Mononuclear cell (primary cell): ENCODE data around the gene KLRF2. TPM values are rescaled to one million over a fixed set of nuclear protein-coding genes. Genes with fewer than 3 reads are reported as not detected.

ENCODE experiments used
- H3K27me3 ChIP-seq: 2 replicates; pipeline ENCODE4 v1.6.0; 2011; ENCODE audit warnings: low read length, control low read depth; ENCODE audit not compliant: insufficient read depth
- H3K4me1 ChIP-seq: 2 replicates; pipeline ENCODE4 v1.5.1; 2011; ENCODE audit warnings: mild to moderate bottlenecking, low read length, control low read depth; ENCODE audit not compliant: insufficient read depth
- H3K4me3 ChIP-seq: 2 replicates; pipeline ENCODE4 v1.5.1; 2011; ENCODE audit warnings: mild to moderate bottlenecking, low read length, moderate library complexity
- H3K9me3 ChIP-seq: 2 replicates; pipeline ENCODE4 v1.5.1; 2011; ENCODE audit warnings: low read depth, mild to moderate bottlenecking, control low read depth, low read length
- total RNA-seq: library from RNA; depleted of rRNA; stranded (reverse); fragments of >200 nt; gene quantifications from one replicate; pipeline ENCODE4 v1.2.3, GENCODE V29; 2012

KLRF2 gene, protein sequence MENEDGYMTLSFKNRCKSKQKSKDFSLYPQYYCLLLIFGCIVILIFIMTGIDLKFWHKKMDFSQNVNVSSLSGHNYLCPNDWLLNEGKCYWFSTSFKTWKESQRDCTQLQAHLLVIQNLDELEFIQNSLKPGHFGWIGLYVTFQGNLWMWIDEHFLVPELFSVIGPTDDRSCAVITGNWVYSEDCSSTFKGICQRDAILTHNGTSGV
- not detected for total RNA-seq

- H3K9me3 ChIP-seq, result no peaks in the 10 kb centered on the region
- no peak within 1 kb of the TSS for H3K4me3 ChIP-seq
Measured at GRCh38 chr12:9881246-9881645, at the start of gene KLRF2. Gene KLRF2, plus strand, starts transcription at chr12:9881489. Its CDS starts 107 bp downstream, at chr12:9881596.

DNA sequence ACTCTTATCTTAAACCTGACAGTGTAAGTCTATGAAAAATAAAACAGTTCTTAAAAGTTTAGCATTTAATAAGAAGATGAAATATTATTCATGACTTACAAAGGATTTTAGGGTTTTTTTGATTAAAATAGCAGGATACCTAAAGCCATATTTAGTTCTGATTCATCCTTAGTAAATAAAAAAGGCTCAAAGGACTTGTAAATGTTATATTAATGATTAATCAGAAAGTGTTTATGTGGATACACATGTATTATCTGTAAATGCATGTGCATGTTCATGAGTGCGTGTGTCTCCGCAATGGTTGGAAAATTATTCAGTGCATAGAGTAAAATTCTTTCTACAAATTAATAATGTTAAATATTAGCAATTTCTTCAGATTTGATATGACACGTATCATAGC is 49.6 kb upstream of the KLRF2 start:
- Histone ChIP-seq H3K9me3 (no peaks in the 10 kb centered on the region), H3K4me1 (no peaks in the 10 kb centered on the region), H3K27me3 (no peaks in the 10 kb centered on the region), H3K4me3 (no peak overlapping the region)

More at GRCh38 chr12:9881246-9881645, at the start of gene KLRF2:
- Histone ChIP-seq H3K27me3 (no peaks in the 10 kb centered on the region), H3K4me1 (no peaks in the 10 kb centered on the region)

DNA sequence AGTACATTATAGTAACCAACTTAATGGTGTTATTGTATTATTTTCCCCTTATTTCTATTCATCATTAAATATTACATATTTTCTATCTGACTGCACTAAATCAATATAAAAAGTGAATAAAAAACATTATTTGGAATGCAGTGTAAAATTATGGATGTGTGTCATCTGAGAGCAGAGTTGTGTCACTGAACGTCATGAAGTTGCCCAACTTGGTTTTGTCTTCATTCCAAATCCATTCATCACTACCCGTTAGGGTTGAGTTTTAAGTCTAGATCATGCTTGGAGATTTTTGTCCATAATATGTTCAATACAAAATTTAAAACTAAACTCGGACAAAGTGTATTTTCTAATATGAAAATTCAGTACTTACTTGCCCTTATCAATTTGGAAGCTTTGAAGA is 37.9 kb upstream of the KLRF2 start:
- Histone ChIP-seq H3K27me3 (no peaks in the 10 kb centered on the region), H3K4me1 (no peaks in the 10 kb centered on the region), H3K4me3 (no peak overlapping the region), H3K9me3 (no peaks in the 10 kb centered on the region)

DNA sequence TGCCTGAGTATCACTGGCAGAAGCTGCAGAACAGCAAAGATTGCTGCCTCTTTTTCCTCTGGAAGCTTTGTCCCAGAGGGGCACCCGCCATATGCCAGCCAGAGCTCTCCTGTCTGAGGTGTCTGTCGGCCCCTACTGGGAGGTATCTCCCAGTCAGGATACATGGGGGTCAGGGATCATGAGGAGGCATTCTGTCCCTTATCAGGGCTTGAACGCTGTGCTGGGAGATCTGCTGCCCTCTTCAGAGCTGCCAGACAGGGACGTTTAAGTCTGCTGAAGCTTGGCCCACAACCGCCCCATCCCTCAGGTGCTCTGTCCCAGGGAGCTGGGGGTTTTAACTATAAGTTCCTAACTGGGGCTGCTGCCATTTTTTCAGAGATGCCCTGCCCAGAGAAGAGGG is 32.4 kb upstream of the KLRF2 start:
- peaks cover 4% of the 10 kb centered on the region for H3K4me1 ChIP-seq
- H3K4me3 ChIP-seq, result no peak overlapping the region
- H3K27me3 ChIP-seq, result no peaks in the 10 kb centered on the region
- no peaks in the 10 kb centered on the region for H3K9me3 ChIP-seq

DNA sequence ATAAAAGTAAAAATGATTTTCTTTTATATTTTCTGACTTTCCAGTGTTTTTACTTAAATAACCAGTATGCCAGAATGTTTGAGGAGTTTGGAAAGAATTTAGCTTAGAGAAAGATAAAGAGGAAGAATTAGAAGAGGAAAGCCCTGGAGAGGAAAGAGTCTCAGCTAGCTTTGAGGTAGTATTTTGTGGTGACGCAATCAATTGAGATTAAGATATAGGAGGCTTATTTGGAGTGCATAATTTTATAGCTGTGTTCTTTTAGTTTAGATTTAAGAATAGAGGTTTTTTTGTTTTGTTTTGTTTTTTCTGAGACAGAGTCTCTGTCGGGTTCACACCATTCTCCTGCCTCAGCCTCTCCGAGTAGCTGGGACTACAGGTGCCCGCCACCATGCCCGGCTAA is 30.2 kb upstream of the KLRF2 start:
- Histone ChIP-seq H3K4me1 (peaks cover 4% of the 10 kb centered on the region), H3K9me3 (no peaks in the 10 kb centered on the region), H3K4me3 (no peak overlapping the region), H3K27me3 (no peaks in the 10 kb centered on the region)

- Histone ChIP-seq H3K9me3 (no peaks in the 10 kb centered on the region), H3K4me3 (no peak overlapping the region), H3K27me3 (no peaks in the 10 kb centered on the region), H3K4me1 (peaks cover 6% of the 10 kb centered on the region)
Measured at GRCh38 chr12:9851927-9852326, 29.4 kb upstream of the KLRF2 start.

DNA sequence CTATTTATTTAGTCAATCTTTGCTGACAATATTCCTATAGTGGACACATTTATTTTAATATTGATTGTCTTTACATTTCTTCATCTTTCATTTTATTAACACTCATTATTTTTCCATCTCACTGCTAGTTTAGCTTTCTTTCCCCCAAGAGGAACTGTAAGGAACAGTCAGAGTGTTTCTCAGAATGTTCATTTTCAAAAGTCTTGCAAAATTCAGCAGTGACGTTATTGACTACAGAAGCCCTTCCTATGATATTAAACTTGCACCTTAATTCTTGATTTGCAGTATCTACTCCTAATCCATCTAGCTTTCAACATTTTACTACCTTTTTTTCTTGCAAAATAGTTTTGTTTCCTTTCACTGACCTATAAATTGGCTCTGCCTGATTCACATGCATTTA is 25.1 kb upstream of the KLRF2 start:
- H3K27me3 ChIP-seq, result no peaks in the 10 kb centered on the region
- H3K4me3 ChIP-seq, result no peak overlapping the region

GRCh38 chr12:9856894-9857293 is 24.4 kb upstream of the KLRF2 start:
- H3K27me3 ChIP-seq, result no peaks in the 10 kb centered on the region
- H3K4me3 ChIP-seq, result no peak overlapping the region
- H3K4me1 ChIP-seq, result peaks cover 3% of the 10 kb centered on the region
- H3K9me3 ChIP-seq, result no peaks in the 10 kb centered on the region

More for the DNA sequence above, 25.1 kb upstream of the KLRF2 start:
- H3K4me1 ChIP-seq, result peaks cover 7% of the 10 kb centered on the region
- H3K9me3 ChIP-seq, result no peaks in the 10 kb centered on the region

DNA sequence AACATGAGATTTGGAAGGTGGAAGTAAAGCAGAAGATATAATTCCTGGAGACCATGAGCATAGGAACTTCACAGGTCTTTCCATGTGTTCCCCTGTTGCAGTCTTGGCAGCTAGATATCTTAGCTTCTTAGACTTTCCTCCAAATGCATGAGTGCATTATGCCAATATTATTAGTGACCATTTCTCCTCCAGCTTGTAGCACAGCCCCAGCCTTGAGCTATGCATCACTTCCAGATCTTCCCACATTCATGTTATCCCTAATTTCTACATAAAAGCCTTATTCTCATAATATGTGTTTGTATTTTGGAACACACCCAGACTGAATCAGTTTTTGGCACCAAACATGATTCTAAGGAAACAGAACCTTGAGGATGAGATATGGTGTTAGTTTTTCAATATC is 23.2 kb upstream of the KLRF2 start:
- Histone ChIP-seq H3K27me3 (no peaks in the 10 kb centered on the region), H3K9me3 (peaks cover under 1% of the 10 kb centered on the region), H3K4me3 (no peak overlapping the region), H3K4me1 (peaks cover 7% of the 10 kb centered on the region)

- Histone ChIP-seq H3K4me3 (peak overlapping the region; percentile 8), H3K9me3 (peaks cover 13% of the 10 kb centered on the region), H3K27me3 (no peaks in the 10 kb centered on the region), H3K4me1 (peaks cover 15% of the 10 kb centered on the region)
Measured at GRCh38 chr12:9864913-9865675, 16.2 kb upstream of the KLRF2 start.

GRCh38 chr12:9866860-9867269 is 14.4 kb upstream of the KLRF2 start:
- peak overlapping the region; percentile 50 for H3K4me3 ChIP-seq
- no peaks in the 10 kb centered on the region for H3K27me3 ChIP-seq
- H3K9me3 ChIP-seq, result peaks cover 13% of the 10 kb centered on the region
- H3K4me1 ChIP-seq, result peaks cover 17% of the 10 kb centered on the region

DNA sequence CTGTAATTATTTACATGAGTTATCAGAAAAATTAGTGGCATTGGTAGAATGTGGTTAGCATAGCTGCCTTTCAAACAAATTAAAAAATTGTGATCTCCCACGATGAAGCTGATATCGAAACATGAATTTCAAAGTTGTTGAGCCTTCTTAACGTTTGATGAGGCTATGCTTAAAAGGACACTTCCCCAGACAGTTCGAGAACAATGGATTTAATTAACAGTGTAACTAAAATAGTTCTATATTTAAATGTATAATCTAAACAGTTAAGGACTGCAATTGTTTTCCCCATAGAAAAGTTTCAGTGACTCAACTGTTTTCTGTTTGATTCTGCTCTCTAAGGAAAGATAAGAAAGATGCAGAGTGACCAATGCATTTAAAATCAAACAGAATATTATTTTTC is 13.8 kb upstream of the KLRF2 start:
- Histone ChIP-seq H3K4me1 (peaks cover 17% of the 10 kb centered on the region), H3K4me3 (peak overlapping the region; percentile 50), H3K9me3 (peaks cover 13% of the 10 kb centered on the region), H3K27me3 (no peaks in the 10 kb centered on the region)

DNA sequence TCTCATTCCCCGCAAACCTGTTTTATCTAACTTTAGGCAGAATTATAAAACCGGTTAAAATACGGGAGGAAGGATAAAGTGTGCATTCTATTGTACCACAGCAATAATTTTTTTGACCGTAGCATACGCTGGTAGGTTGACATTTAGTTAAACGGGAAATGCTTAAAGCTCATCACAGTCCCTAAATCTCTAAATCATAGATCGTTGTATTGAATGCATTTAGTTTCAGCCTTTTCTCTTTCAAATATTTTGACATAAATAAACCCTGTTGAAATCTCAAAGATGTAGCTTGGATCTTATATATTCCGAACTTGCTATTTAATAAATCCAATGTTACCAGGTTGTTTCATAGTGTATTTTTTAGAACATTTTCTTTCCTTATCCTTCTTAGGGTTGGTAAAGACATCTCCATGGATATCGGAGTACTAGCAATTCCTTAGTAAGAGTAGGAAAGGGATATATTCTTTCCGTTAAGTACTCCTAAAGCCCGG is 12.9 kb upstream of the KLRF2 start:
- Histone ChIP-seq H3K4me3 (peak overlapping the region; percentile 50), H3K4me1 (peaks cover 14% of the 10 kb centered on the region), H3K9me3 (peaks cover 10% of the 10 kb centered on the region), H3K27me3 (no peaks in the 10 kb centered on the region)

- Histone ChIP-seq H3K27me3 (no peaks in the 10 kb centered on the region), H3K4me1 (peaks cover 14% of the 10 kb centered on the region), H3K9me3 (peaks cover 4% of the 10 kb centered on the region), H3K4me3 (peak overlapping the region; percentile 50)
Measured at GRCh38 chr12:9868951-9869306, 12.4 kb upstream of the KLRF2 start.

DNA sequence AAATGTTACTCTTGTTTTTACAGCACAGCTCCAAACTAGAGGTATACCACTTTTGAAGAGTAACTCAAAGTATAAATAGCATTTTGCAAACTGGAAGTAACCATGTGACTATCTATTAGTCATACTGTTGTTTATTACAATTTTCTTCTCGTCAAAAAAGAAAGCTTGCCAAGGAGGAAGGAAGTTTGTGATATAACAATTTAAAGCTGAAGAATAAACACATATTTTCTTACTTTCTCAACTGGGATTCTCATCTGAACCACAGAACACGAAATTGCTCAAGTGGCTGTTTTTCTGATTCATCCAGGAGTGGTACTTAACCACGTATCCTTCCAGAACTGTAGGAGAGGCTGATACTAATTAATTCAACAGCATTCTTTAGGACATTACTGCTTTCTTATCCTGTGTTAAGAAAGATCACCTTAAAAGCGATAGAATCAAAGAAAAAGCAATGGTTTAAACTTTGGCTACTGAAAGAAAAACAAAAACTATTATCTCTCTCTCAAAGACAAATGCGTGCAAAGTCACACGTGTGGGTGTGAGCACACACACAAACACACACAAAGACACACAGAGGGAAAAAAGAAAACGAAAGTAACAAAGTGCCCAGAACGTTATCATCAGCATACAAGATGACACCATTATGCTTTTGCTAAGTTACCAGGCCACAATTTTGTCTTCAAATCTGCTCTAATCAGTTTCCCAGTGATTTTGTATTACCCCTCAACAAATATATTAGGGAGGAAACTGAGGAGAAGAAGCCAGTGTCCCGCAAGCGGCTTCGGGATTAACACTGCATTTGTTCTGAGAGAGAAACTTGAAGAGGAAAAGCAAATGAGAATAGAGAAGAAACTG is 11.8 kb upstream of the KLRF2 start, which contains the start of gene CLEC2B:
TSS of gene CLEC2B (minus strand) at position 48 of the 855 bp plus-strand sequence.
- Histone ChIP-seq H3K9me3 (no peaks in the 10 kb centered on the region), H3K27me3 (no peaks in the 10 kb centered on the region), H3K4me3 (peak within 1 kb of the TSS; percentile 50), H3K4me1 (peaks cover 14% of the 10 kb centered on the region)
